Ureter (tissue), 1 donor: ENCODE data around the gene CDKN2B-AS1. TPM values are rescaled to one million over a fixed set of nuclear protein-coding genes. Genes with fewer than 3 reads are reported as not detected.
"Not testable (repeated sequence)": the region's sequence is repeated elsewhere in the genome, so short reads cannot be mapped to it uniquely, and the experiment has no call there.

Source experiments
- DNase-seq: peaks from one replicate; pipeline ENCODE4 v3.0.0-alpha.2; 2020; ENCODE audit warnings: low spot score
- total RNA-seq: library from RNA; stranded (reverse); gene quantifications from one replicate; pipeline ENCODE4 v1.2.4, GENCODE V29; 2023
- donor health status: DM: yes; HTN: yes; CAD: no.

Gene CDKN2B-AS1
- 1.5 TPM for total RNA-seq

DNA sequence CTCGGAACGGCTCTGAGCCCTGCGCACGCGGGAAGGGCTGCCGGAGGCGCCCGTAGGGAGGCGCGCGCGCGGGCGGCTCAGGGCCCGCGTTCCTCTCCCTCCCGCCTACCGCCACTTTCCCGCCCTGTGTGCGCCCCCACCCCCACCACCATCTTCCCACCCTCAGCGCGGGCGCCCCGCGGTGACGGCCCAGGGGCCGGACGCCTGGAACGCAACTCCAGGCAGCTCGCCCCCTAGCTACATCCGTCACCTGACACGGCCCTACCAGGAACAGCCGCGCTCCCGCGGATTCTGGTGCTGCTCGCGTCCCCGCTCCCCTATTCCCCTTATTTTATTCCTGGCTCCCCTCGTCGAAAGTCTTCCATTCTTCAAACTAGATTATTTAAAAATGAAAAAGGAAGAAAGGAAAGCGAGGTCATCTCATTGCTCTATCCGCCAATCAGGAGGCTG, at the start of gene CDKN2B-AS1:
Gene CDKN2B-AS1 (plus strand): TSS at position 236 of the 450 bp plus-strand sequence.
- no peak for DNase-seq

- DNase-seq, result no peak
These were observed 49.0 kb upstream of the CDKN2B-AS1 start for GRCh38 chr9:21945606-21946005.

DNA sequence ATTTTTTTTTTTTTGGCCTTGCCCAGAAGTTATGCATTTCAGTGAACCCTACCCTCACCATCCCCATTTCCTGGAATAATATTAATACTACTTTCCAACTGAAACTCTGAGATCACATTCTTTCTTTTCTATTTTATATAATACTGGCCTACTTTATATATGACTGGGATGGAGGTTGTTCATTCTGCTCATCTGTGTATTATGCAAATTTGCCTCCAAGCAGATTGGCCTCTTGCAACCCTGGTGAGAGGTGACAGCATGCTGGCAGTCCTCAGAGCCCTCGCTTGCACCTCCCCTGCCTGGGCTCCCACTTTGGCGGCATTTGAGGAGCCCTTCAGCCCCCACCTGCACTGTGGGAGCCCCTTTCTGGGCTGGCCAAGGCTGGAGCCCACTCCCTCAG, 35.8 kb upstream of the CDKN2B-AS1 start:
- DNase-seq, result no peak

- DNase-seq, result not testable (repeated sequence)
These were observed 35.3 kb upstream of the CDKN2B-AS1 start for GRCh38 chr9:21959268-21959667.

- no peak for DNase-seq
These were observed 33.0 kb upstream of the CDKN2B-AS1 start for GRCh38 chr9:21961569-21961968.

- DNase-seq, result no peak
These were observed 29.6 kb upstream of the CDKN2B-AS1 start for GRCh38 chr9:21964925-21965385.

GRCh38 chr9:21965401-21965951, 29.1 kb upstream of the CDKN2B-AS1 start:
- DNase-seq, result peak; percentile 55

DNA sequence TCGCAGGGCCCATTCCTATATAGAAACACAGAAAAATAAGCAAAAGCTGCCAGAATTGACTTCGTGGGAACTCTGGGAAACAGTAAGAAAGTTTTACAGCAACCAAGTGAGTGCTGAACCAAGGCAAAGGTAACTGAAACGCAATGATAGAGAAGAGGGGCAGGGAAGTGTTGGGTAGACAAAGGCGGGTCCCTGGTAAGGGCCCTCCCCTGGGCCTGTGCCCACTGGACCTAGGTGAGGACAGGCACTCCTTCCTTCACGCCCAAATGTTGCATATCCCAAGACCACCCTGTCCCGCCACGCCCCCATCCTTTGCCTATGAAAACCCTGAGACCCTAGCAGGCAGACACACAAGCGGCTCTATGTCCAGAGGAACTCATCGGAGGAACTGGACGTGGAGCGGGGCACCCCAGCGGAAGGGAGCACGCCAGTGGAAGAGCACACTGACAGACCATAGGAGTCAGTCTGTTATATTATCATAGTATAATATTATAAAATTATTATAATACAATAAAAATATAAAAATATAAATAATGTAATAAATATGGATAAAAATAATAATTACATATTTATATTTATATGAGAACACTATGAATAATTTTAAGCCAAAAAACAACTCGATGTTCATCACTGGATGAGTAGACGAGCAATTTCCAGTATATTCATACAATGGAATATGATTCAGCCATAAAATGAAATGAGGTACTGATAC, 28.3 kb upstream of the CDKN2B-AS1 start:
- no peak for DNase-seq

DNA sequence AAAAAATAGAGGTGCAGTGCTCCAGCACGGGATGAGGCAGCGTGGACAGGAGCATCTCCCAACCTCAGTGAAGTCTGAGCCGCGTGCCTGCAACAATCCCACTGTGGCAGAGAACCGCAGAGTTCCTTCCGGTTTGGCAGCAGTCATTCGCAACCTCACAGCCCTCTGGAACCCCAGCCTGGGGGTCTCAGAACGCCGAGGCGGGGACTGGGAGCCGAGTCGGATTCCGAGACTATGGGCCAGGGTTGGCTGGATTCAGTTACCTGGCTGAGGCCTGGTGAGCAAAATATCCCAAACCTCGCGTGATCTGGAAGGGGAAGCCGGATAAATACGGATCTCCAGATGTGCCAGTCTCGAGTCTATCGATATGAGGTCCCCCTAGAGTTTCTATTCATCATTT, 27.4 kb upstream of the CDKN2B-AS1 start:
- no peak for DNase-seq

GRCh38 chr9:21967702-21968101, 26.9 kb upstream of the CDKN2B-AS1 start:
- DNase-seq, result no peak

GRCh38 chr9:21968331-21969010, 26.1 kb upstream of the CDKN2B-AS1 start:
- no peak for DNase-seq

DNA sequence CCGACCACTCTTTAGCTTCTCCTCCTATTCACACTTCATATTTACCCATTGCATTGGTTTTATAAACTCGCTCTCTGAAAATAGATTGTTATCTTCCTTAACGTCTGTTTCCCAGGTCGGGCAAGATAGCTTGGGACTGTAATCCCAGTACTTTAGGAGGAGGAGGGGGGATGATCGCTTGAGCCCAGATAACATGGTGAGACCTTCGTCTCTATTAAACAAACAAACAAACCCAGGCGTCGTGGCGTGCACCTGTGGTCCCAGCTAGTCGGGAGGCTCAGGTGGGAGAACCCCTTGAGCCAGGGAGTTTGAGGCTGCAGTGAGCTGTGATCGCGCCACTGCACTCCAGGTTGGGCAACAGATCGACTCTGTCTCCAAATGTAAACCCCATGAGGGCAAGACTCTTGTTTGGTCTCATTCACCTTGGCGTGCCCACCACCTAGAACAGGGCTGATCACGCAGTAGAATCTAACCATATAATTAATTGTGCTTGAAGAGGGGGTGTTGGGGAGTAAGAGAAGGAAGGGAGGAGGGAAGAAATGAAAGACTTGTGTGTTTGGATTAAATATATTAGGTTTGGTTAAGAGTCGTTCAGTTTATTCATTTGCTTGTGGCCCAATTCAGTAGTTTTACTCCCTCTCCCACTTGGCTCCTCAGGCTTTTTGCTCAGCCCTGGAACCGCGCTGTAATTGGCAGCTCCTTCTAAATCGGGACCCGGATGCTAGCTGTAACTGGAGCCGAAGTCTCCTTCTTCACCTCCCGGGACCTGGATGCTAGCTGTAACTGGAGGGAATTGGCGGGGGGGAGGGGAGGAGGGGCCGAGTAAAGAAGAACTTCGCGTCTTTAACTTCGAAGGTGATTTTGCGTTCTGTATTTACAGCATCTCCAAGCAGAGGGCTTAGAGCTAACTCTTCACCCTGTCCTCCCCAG, 25.3 kb upstream of the CDKN2B-AS1 start:
- no peak for DNase-seq

DNA sequence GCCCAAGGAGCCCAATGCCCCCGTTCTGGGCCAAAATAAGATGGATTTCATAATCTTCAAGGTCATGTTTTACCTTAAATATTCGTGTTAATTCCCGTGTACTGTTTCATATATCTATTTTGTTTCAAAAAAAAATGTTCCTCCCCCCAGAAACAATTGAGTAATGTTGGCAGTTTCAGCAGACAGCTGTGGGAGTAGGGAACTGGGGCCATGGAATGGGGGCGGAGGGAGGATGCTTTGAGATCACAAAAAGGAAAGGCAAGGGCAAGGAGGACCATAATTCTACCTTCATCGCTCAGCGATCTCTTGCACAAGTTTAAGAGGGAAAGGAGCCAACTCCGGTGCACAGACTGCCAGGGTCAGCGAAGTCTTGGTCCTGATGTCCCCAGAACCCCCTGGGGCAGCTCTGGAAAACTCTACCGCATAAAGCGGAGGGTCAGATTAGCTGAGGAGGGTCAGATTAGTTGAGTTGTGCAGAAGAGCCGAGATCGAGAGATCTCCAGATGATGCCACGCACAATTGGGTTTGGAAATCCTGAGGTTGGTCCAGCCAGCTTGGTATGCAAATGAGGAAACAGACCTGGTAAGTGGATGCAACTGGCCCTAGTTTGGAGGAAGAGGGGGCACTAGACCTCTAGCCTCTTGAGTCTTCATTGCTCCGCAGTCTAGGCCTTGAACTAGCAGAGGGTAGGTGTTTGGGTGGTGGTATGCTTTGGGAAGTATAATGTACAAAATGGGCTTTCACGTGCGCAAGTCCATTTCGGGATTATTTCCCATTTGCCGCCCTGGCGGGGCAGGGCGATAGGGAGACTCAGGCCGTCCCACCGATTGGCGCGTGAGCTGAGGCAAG, 24.4 kb upstream of the CDKN2B-AS1 start:
- DNase-seq, result no peak

DNA sequence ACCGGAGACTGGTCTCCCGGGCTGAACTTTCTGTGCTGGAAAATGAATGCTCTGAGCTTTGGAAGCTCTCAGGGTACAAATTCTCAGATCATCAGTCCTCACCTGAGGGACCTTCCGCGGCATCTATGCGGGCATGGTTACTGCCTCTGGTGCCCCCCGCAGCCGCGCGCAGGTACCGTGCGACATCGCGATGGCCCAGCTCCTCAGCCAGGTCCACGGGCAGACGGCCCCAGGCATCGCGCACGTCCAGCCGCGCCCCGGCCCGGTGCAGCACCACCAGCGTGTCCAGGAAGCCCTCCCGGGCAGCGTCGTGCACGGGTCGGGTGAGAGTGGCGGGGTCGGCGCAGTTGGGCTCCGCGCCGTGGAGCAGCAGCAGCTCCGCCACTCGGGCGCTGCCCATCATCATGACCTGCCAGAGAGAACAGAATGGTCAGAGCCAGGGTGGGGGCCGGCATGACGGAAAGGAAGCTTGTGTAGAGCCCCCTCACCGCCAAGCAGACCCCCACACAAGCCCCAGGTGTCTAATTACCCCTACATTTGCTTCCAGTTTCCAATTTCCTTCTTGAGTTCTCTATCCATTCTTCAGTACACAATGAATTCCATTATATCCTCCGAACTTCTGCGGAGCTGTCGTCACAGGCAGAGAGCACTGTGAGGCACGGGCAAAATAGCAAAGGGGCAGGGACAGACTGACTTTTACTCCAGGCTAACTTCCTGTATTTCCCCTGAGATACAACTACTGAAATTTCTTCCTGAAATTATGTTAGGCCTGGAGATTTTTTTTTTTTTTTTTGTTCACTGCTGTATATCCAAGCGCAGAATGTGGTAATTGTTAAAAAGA, 23.6 kb upstream of the CDKN2B-AS1 start:
- DNase-seq, result no peak

DNA sequence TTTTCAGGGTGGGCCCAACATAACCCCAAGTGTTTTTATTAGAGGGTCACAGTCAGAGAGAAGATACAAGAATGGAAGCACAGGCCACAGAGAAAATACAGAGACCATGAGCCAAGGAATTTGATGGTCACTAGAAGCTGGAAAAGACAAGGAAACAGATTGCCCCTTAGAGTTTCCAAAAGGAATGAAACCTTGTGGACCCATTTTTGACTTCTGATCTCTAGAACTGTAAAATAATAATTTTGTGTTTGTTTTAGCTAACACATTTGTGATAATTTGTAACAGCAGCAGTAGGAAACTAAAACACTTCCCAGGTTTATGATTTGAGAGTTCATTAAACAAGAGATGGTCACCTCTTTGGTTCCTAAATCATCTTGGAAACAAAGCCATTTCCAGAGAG, 22.2 kb upstream of the CDKN2B-AS1 start:
- no peak for DNase-seq

DNA sequence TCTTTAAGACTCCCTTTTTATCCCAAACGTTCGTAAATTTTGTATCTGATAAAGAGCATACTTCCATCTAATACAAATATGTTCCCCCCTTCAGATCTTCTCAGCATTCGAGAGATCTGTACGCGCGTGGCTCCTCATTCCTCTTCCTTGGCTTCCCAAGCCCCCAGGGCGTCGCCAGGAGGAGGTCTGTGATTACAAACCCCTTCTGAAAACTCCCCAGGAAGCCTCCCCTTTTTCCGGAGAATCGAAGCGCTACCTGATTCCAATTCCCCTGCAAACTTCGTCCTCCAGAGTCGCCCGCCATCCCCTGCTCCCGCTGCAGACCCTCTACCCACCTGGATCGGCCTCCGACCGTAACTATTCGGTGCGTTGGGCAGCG, 20.3 kb upstream of the CDKN2B-AS1 start:
- no peak for DNase-seq

DNA sequence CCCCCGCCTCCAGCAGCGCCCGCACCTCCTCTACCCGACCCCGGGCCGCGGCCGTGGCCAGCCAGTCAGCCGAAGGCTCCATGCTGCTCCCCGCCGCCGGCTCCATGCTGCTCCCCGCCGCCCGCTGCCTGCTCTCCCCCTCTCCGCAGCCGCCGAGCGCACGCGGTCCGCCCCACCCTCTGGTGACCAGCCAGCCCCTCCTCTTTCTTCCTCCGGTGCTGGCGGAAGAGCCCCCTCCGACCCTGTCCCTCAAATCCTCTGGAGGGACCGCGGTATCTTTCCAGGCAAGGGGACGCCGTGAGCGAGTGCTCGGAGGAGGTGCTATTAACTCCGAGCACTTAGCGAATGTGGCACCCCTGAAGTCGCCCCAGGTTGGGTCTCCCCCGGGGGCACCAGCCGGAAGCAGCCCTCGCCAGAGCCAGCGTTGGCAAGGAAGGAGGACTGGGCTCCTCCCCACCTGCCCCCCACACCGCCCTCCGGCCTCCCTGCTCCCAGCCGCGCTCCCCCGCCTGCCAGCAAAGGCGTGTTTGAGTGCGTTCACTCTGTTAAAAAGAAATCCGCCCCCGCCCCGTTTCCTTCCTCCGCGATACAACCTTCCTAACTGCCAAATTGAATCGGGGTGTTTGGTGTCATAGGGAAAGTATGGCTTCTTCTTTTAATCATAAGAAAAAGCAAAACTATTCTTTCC, 19.7 kb upstream of the CDKN2B-AS1 start:
- no peak for DNase-seq

DNA sequence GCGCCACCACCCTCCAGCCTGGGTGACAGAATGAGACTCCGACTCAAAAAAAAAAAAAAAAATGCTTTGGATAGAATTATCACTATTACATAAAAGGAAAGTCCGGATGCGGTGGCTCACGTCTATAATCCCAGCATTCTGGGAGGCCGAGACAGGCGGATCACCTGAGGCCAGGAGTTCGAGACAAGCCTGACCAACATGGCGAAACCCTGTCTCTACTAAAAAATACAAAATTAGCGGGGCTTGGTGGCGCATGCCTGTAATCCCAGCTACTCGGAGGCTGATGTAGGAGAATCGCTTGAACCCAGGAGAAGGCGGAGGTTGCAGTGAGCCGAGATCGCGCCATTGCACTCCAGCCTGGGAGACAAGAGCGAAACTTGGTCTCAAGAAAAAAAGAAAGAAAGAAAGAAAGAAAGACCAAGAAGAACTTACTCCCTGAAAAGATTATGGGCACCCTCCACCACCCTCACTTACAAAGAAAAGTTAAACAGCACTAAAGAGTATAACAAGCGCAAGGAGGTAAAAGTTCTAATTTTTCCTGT, 18.2 kb upstream of the CDKN2B-AS1 start:
- no peak for DNase-seq

- no peak for DNase-seq
These were observed 12.2 kb upstream of the CDKN2B-AS1 start for GRCh38 chr9:21982391-21982790.
